Activated naive CD8-positive, alpha-beta T cell treated with anti-CD3 and anti-CD28 coated beads, Interleukin-2, amount 10 ng/mL, durations not matched to agents 7 days and 5 days (primary cell): ENCODE measurements around the gene SMOC2. TPM values are rescaled to one million over a fixed set of nuclear protein-coding genes. Genes with fewer than 3 reads are reported as not detected.

Experiments used
- ATAC-seq: fragments of 150-1000 bp; cut with Tn5 transposase; one replicate; pipeline ENCODE4 v1.10.0; 2021; ENCODE audit warnings: low read depth, moderate library complexity
- POLR2A ChIA-PET: fragments of 350-600 bp; sonication (Branson Sonifier 250); formaldehyde crosslinking; loops from one replicate; lab custom pipeline; 2021; ENCODE audit warnings: antibody characterized with exemption; lab: Charles Lee
- DNase-seq: peaks from one replicate; pipeline ENCODE4 v3.0.0; 2021
- H3K27ac Mint-ChIP-seq: one replicate; pipeline ENCODE4 v1.8.0; 2022; ENCODE audit warnings: mild to moderate bottlenecking, mixed read lengths
- H3K27me3 Mint-ChIP-seq: one replicate; pipeline ENCODE4 v1.8.0; 2022; ENCODE audit warnings: mild to moderate bottlenecking, moderate library complexity, mixed read lengths
- H3K36me3 Mint-ChIP-seq: one replicate; pipeline ENCODE4 v1.8.0; 2021; ENCODE audit warnings: mild to moderate bottlenecking, mixed read lengths
- H3K4me1 Mint-ChIP-seq: one replicate; pipeline ENCODE4 v1.8.0; 2021; ENCODE audit warnings: mixed read lengths
- H3K4me3 Mint-ChIP-seq: one replicate; pipeline ENCODE4 v1.8.0; 2022; ENCODE audit warnings: mild to moderate bottlenecking, moderate library complexity, mixed read lengths
- H3K9me3 Mint-ChIP-seq: one replicate; pipeline ENCODE4 v1.8.0; 2021; ENCODE audit warnings: mixed read lengths
- total RNA-seq, 2 experiments: library from RNA; stranded (reverse); gene quantifications; one replicate each; pipeline ENCODE4 v1.2.3, GENCODE V29; 2021

The SMOC2 gene
- total RNA-seq, 2 experiments from 2014 or later, result not detected

- DNase-seq (no peak), ATAC-seq (no peak)
- Mint-ChIP-seq H3K36me3 (no peaks in the 10 kb centered on the region), H3K9me3 (no peaks in the 10 kb centered on the region), H3K4me1 (no peaks in the 10 kb centered on the region), H3K27ac (no peak overlapping the region), H3K27me3 (no peaks in the 10 kb centered on the region), H3K4me3 (no peak overlapping the region)
- POLR2A ChIA-PET, result no interaction called here
Observed at GRCh38 chr6:168410554-168411011, 30.4 kb upstream of the SMOC2 start.

- ATAC-seq (no peak), DNase-seq (no peak)
- no peaks in the 10 kb centered on the region for H3K27me3 Mint-ChIP-seq
- H3K27ac Mint-ChIP-seq, result no peak overlapping the region
- no peaks in the 10 kb centered on the region for H3K36me3 Mint-ChIP-seq
- H3K9me3 Mint-ChIP-seq, result no peaks in the 10 kb centered on the region
- POLR2A ChIA-PET, result no interaction called here
- H3K4me1 Mint-ChIP-seq, result no peaks in the 10 kb centered on the region
- H3K4me3 Mint-ChIP-seq, result no peak overlapping the region
Observed at GRCh38 chr6:168411130-168411529, 29.9 kb upstream of the SMOC2 start.

DNA sequence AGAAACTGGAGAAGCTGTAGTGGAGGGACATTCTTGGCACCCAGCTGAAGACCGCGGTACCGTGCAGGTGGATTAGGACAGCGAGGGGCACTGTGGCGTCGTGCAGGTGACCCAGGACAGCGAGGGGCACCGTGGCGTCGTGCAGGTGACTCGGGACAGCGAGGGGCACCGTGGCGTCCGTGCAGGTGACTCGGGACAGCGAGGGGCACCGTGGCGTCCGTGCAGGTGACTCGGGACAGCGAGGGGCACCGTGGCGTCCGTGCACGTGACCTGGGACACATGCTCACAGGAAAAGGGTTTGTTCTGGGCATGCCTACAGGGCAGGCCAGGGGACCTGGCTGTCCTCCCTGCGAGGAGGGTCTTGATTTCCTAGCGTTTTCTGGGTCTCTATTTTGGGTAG lies 29.2 kb upstream of the SMOC2 start:
- DNase-seq (no peak), ATAC-seq (no peak)
- H3K36me3 Mint-ChIP-seq, result no peaks in the 10 kb centered on the region
- POLR2A ChIA-PET, result no interaction called here
- no peak overlapping the region for H3K4me3 Mint-ChIP-seq
- no peak overlapping the region for H3K27ac Mint-ChIP-seq
- no peaks in the 10 kb centered on the region for H3K27me3 Mint-ChIP-seq
- H3K4me1 Mint-ChIP-seq, result no peaks in the 10 kb centered on the region
- H3K9me3 Mint-ChIP-seq, result no peaks in the 10 kb centered on the region

GRCh38 chr6:168412456-168412855 lies 28.5 kb upstream of the SMOC2 start:
- no peak overlapping the region for H3K4me3 Mint-ChIP-seq
- no peak overlapping the region for H3K27ac Mint-ChIP-seq
- H3K9me3 Mint-ChIP-seq, result no peaks in the 10 kb centered on the region
- DNase-seq (no peak), ATAC-seq (no peak)
- no peaks in the 10 kb centered on the region for H3K4me1 Mint-ChIP-seq
- H3K36me3 Mint-ChIP-seq, result no peaks in the 10 kb centered on the region
- H3K27me3 Mint-ChIP-seq, result no peaks in the 10 kb centered on the region
- POLR2A ChIA-PET, result no interaction called here

DNA sequence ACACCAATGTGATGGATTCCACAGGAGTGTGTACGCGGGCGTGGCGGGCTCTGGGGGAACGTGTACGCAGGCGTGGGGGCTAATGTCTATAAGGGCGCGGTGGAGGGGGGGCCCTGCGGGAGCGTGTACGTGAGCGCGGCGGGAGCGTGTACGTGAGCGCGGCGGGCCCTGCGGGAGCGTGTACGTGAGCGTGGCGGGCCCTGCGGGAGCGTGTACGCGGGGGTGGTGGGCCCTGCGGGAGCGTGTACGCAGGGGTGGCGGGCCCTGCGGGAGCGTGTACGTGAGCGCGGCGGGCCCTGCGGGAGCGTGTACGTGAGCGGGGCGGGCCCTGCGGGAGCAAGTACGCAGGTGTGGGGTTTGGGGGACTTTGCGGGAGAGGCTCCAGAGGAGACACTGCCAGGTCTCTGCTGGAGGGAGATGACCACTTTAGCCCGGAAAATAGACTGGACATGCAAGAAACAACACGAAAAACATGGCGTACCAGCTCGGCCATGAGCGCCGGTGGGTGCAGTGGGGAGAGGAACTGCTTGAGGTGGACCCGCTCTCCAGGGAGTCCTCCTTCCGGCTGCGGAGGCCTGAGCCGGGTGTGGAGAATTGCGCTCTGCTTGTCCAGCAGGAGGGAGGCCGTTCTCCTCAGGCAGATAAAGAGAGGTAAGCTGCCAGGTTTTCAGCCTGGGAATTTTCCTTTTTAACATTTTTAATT lies 27.8 kb upstream of the SMOC2 start:
- Mint-ChIP-seq H3K4me3 (no peak overlapping the region), H3K4me1 (no peaks in the 10 kb centered on the region), H3K27me3 (no peaks in the 10 kb centered on the region), H3K27ac (no peak overlapping the region), H3K9me3 (no peaks in the 10 kb centered on the region), H3K36me3 (no peaks in the 10 kb centered on the region)
- ATAC-seq, result no peak
- DNase-seq, result no peak
- POLR2A ChIA-PET, result no interaction called here

GRCh38 chr6:168413856-168414255 lies 27.1 kb upstream of the SMOC2 start:
- ATAC-seq (no peak), DNase-seq (no peak)
- peaks cover 2% of the 10 kb centered on the region for H3K27me3 Mint-ChIP-seq
- no peaks in the 10 kb centered on the region for H3K4me1 Mint-ChIP-seq
- H3K36me3 Mint-ChIP-seq, result no peaks in the 10 kb centered on the region
- POLR2A ChIA-PET, result no interaction called here
- no peak overlapping the region for H3K4me3 Mint-ChIP-seq
- H3K27ac Mint-ChIP-seq, result no peak overlapping the region
- no peaks in the 10 kb centered on the region for H3K9me3 Mint-ChIP-seq

GRCh38 chr6:168414336-168415097 lies 26.5 kb upstream of the SMOC2 start:
- no peak overlapping the region for H3K4me3 Mint-ChIP-seq
- no peak for ATAC-seq
- POLR2A ChIA-PET, result no interaction called here

GRCh38 chr6:168415098-168415992 lies 25.6 kb upstream of the SMOC2 start:
- Mint-ChIP-seq H3K9me3 (no peaks in the 10 kb centered on the region), H3K4me1 (no peaks in the 10 kb centered on the region), H3K27me3 (peaks cover 4% of the 10 kb centered on the region), H3K4me3 (no peak overlapping the region), H3K27ac (no peak overlapping the region), H3K36me3 (no peaks in the 10 kb centered on the region)
- no peak for ATAC-seq
- POLR2A ChIA-PET, result no interaction called here
- no peak for DNase-seq

More at GRCh38 chr6:168414336-168415097, 26.5 kb upstream of the SMOC2 start:
- no peak for DNase-seq
- Mint-ChIP-seq H3K27ac (no peak overlapping the region), H3K9me3 (no peaks in the 10 kb centered on the region), H3K27me3 (peaks cover 4% of the 10 kb centered on the region), H3K36me3 (no peaks in the 10 kb centered on the region), H3K4me1 (no peaks in the 10 kb centered on the region)

DNA sequence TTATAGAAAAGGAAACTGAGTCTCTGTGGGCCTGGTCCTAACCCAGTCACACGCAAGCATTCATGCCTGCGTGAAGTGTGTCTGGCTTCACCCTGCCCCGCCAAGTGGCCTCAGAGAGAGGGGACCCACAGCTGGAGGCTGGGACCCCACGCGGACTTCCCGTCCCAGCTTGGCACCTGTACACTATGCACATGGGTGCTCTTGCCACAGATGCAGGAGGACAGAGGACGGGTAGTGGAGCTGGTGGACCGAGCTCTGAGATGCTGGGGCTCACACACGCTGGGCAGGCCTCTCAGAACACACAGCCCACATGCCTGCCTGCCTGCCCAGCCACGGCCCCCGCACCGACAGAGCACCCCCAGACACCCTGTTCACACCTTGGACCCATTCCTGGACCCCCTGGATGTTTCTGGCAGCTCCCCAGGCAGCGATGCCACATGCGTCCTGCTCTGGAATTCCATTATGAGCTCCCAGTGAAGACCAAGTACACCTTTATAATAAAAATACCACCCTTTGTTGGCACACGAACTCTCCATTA lies 24.9 kb upstream of the SMOC2 start:
- ATAC-seq (no peak), DNase-seq (no peak)
- Mint-ChIP-seq H3K27ac (no peak overlapping the region), H3K4me3 (no peak overlapping the region), H3K9me3 (no peaks in the 10 kb centered on the region), H3K4me1 (no peaks in the 10 kb centered on the region), H3K27me3 (peaks cover 4% of the 10 kb centered on the region), H3K36me3 (no peaks in the 10 kb centered on the region)
- POLR2A ChIA-PET, result no interaction called here

GRCh38 chr6:168416531-168416930 lies 24.5 kb upstream of the SMOC2 start:
- POLR2A ChIA-PET, result no interaction called here
- ATAC-seq (no peak), DNase-seq (no peak)
- H3K27ac Mint-ChIP-seq, result no peak overlapping the region
- no peaks in the 10 kb centered on the region for H3K4me1 Mint-ChIP-seq
- no peak overlapping the region for H3K4me3 Mint-ChIP-seq
- H3K36me3 Mint-ChIP-seq, result no peaks in the 10 kb centered on the region
- H3K27me3 Mint-ChIP-seq, result peaks cover 4% of the 10 kb centered on the region
- no peaks in the 10 kb centered on the region for H3K9me3 Mint-ChIP-seq

DNA sequence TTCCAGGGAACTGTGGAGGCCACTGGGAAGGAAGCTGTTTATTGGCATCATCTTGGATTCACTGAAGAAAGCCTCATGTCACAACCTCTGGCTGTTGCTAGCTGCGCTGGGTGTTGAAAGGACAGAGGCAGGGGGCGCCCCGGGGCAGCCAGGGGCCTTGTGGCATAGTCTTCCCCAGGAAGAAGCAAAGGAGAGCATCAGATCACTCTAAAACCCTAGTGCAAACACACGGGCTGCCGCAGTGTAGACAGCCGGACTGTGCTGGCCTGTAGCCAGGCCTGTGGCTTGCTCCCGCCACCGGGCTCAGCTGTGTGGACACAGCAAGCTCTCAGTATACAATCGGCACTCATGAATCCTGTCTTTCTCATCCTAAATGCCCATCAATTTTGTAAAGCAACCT lies 23.8 kb upstream of the SMOC2 start:
- Mint-ChIP-seq H3K36me3 (no peaks in the 10 kb centered on the region), H3K4me1 (no peaks in the 10 kb centered on the region), H3K27ac (no peak overlapping the region), H3K27me3 (peaks cover 4% of the 10 kb centered on the region), H3K4me3 (no peak overlapping the region), H3K9me3 (no peaks in the 10 kb centered on the region)
- ATAC-seq (no peak), DNase-seq (no peak)
- POLR2A ChIA-PET, result no interaction called here

DNA sequence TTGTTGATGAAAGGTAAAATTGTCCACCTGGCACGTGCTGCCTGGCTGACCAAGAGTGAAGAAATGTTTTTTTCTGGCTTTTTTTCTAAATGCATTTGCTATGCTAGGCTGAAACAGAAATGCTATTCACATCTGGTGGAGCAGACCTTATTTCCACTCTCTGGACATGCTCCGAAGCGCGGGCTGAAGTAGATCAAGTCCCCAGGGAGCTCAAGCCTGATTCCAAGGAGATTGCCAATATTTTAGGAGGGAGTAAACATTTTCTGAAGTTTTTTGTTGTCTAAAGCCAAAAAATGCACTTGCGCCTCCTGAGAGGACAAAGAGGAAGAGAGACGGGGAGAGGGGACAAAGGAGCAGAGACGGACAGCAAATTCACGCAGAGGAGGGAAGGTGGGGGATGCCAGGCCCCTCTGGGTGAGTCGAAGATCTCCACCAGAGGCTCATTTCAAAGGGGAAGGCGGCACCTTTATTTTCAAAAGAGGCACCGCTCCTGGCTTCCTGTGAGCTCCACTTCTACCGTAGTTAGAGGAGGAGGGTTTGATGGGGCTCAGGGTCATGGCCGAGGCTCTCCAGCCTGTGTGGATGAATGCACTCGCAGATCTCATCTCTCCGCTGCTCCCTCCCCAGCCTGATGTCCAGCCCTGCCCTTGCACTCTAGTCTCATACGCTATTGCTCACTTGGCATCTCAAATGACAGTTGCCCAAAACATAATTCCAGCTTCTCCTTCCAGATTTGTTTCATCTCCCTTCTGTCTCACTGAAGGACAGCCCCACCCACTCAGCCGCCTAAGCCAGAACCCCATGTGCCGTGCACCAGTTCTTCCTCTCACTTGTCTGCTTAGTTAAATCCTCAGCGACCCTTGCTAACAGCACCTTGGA lies 23.1 kb upstream of the SMOC2 start:
- H3K9me3 Mint-ChIP-seq, result no peaks in the 10 kb centered on the region
- DNase-seq (no peak), ATAC-seq (no peak)
- no peaks in the 10 kb centered on the region for H3K36me3 Mint-ChIP-seq
- H3K4me1 Mint-ChIP-seq, result no peaks in the 10 kb centered on the region
- H3K4me3 Mint-ChIP-seq, result no peak overlapping the region
- POLR2A ChIA-PET, result no interaction called here
- no peak overlapping the region for H3K27ac Mint-ChIP-seq
- peaks cover 4% of the 10 kb centered on the region for H3K27me3 Mint-ChIP-seq
